K562 (cell line): Measurements from ENCODE around the gene ANKRD13A. TPM values are rescaled to one million over a fixed set of nuclear protein-coding genes. Genes with fewer than 3 reads are reported as not detected.

ENCODE experiments used
- E2F1 ChIP-seq: sonication (generic); formaldehyde crosslinking; IDR thresholded peaks from 2 replicates; pipeline ENCODE4 v1.8.1; 2023; ENCODE audit warnings: mild to moderate bottlenecking, missing genetic modification reagents, moderate library complexity
- JUNB ChIP-seq: fragments of 450-650 bp; formaldehyde crosslinking; conservative IDR thresholded peaks from 2 replicates; pipeline ENCODE4 v1.4.0; 2020; ENCODE audit warnings: mild to moderate bottlenecking
- MAZ ChIP-seq, 2 experiments: fragments of 450-650 bp in 1 of 2; sonication (generic) in 1 of 2; formaldehyde crosslinking; IDR thresholded peaks in 1 of 2; conservative IDR thresholded peaks in 1 of 2; 2 replicates each; pipeline versions ENCODE4 v1.4.0 to v1.5.0; 2020; ENCODE audit warnings: mild to moderate bottlenecking in 1 of 2, missing genetic modification reagents in 1 of 2
- MTA3 ChIP-seq: fragments of 450-650 bp; formaldehyde crosslinking; IDR thresholded peaks from 2 replicates; pipeline ENCODE4 v1.6.1; 2017; ENCODE audit warnings: mild to moderate bottlenecking, borderline replicate concordance
- NFYB ChIP-seq: IDR thresholded peaks from 2 replicates; pipeline ENCODE4 v1.6.1; 2011; ENCODE audit warnings: mild to moderate bottlenecking, moderate library complexity; ENCODE audit not compliant: insufficient read length; ENCODE audit errors: extremely low read depth
- POLR2G ChIP-seq: fragments of 200-400 bp; formaldehyde crosslinking; IDR thresholded peaks from 2 replicates; pipeline ENCODE4 v1.6.1; 2017; ENCODE audit warnings: low read depth, mild to moderate bottlenecking, antibody characterized with exemption, low read length, moderate library complexity
- SAFB2 ChIP-seq: fragments of 200-400 bp; formaldehyde crosslinking; IDR thresholded peaks from 2 replicates; pipeline ENCODE4 v1.6.1; 2018; ENCODE audit warnings: borderline replicate concordance, low read length, low read depth, moderate library complexity; ENCODE audit not compliant: severe bottlenecking
- SIN3B ChIP-seq: fragments of 450-650 bp; IDR thresholded peaks from 2 replicates; pipeline ENCODE4 v1.6.1; 2017; ENCODE audit warnings: low read depth, mild to moderate bottlenecking, moderate library complexity
- SIX5 ChIP-seq, 2 experiments: IDR thresholded peaks; 2 replicates each; pipeline ENCODE4 v1.6.1; 2011; ENCODE audit warnings: low read length in 2 of 2, borderline replicate concordance in 1 of 2, low read depth in 1 of 2, mild to moderate bottlenecking in 1 of 2, moderate library complexity in 1 of 2; ENCODE audit not compliant: insufficient read depth in 1 of 2
- SOX6 ChIP-seq: fragments of 450-650 bp; IDR thresholded peaks from 2 replicates; pipeline ENCODE4 v1.6.1; 2014; ENCODE audit warnings: mild to moderate bottlenecking
- TCFL5 ChIP-seq: fragments of 250-450 bp; sonication (Bioruptor Pico); conservative IDR thresholded peaks from 2 replicates; pipeline ENCODE4 v1.6.1; 2021; ENCODE audit warnings: mild to moderate bottlenecking, moderate library complexity, matching md5 sums
- ZFP30 ChIP-seq: fragments of 250-450 bp; sonication (Bioruptor Pico); IDR thresholded peaks from 2 replicates; pipeline ENCODE4 v1.8.0; 2022; ENCODE audit warnings: moderate library complexity, mild to moderate bottlenecking, inconsistent platforms, borderline replicate concordance
- ZFP91 ChIP-seq: sonication (generic); formaldehyde crosslinking; IDR thresholded peaks from 2 replicates; pipeline ENCODE4 v1.8.0; 2022; ENCODE audit warnings: mild to moderate bottlenecking, missing genetic modification reagents
- ZNF224 ChIP-seq: sonication (generic); formaldehyde crosslinking; IDR thresholded peaks from 2 replicates; pipeline ENCODE4 v1.8.0; 2022; ENCODE audit warnings: mild to moderate bottlenecking, missing genetic modification reagents
- ZNF263 ChIP-seq: sonication (generic); formaldehyde crosslinking; IDR thresholded peaks from 2 replicates; pipeline ENCODE4 v1.8.0; 2022; ENCODE audit warnings: mild to moderate bottlenecking, missing genetic modification reagents, borderline replicate concordance
- ZNF668 ChIP-seq: fragments of 250-450 bp; sonication (Bioruptor Pico); IDR thresholded peaks from 2 replicates; pipeline ENCODE4 v1.8.0; 2022; ENCODE audit warnings: mild to moderate bottlenecking, inconsistent platforms
- polyA plus RNA-seq, 8 experiments: library from polyadenylated mRNA; depleted of rRNA in 4 of 8; stranded (reverse) in 5 of 8; unstranded in 3 of 8; fragments of >200 nt; fragmentation: Nextera tagmentation in 2 of 8; fragmentation: Illumina TruSeq in 1 of 8; extraction: Ambion mirVana in 2 of 8; extraction: Trizol in 1 of 8; gene quantifications; 2 replicates each; pipeline versions ENCODE4 v1.2.1 to v1.2.3, GENCODE V29; 2011 to 2014; ENCODE audit warnings: inconsistent platforms in 1 of 8, missing spikeins in 1 of 8
- total RNA-seq, 7 experiments: library from RNA; depleted of rRNA in 6 of 7; stranded (reverse); fragments of >200 nt in 6 of 7; fragmentation: Illumina TruSeq in 2 of 7; extraction: Trizol in 2 of 7; gene quantifications; 2 replicates each; pipeline versions ENCODE4 v1.2.1 to v1.2.3, GENCODE V29; 2011 to 2021; ENCODE audit warnings: low replicate concordance in 1 of 7
- TF ChIP-seq, protein P1 (sequence below): fragments of 250-450 bp; sonication (Bioruptor Pico); IDR thresholded peaks from 2 replicates; pipeline ENCODE4 v1.5.1; 2021; ENCODE audit warnings: mild to moderate bottlenecking
- TF ChIP-seq, protein P2 (sequence below): fragments of 450-650 bp; IDR thresholded peaks from 2 replicates; pipeline ENCODE4 v1.6.1; 2016; ENCODE audit warnings: missing biosample characterization, missing genetic modification characterization
- TF ChIP-seq, protein P3 (sequence below): fragments of 450-650 bp; formaldehyde crosslinking; conservative IDR thresholded peaks from 2 replicates; pipeline ENCODE4 v1.4.0; 2022; ENCODE audit warnings: mild to moderate bottlenecking, missing genetic modification characterization

The ANKRD13A gene
- total and polyA plus RNA-seq, 9 of the 15 experiments (the other 6 are each of a cell fraction or from before 2014, with no cell fraction given) = 5.0 to 55.0 (median 41.5) TPM

- peak; percentile 67 to 70; a peak in 3 of 4 replicates for TF ChIP-seq MAZ (CRISPR knock-in tag; conservative IDR thresholded peaks at IDR 0.05 in 1 of 2, IDR thresholded peaks at IDR 0.05 in 1 of 2)
- peak; percentile 75 to 83 for TF ChIP-seq SIX5 (IDR thresholded peaks at IDR 0.05; ENCODE audit: borderline replicate concordance in 1 of 2, insufficient read depth in 1 of 2, low read depth in 1 of 2, low read length in 2 of 2)
- 0 out of 2 replicates have a peak, but pooled peaks have one; percentile 34 for TF ChIP-seq ZNF263 (CRISPR knock-in tag)
- no peak for TF ChIP-seq SAFB2
- TF ChIP-seq ZNF668 = no peak
- TF ChIP-seq, protein P1, sequence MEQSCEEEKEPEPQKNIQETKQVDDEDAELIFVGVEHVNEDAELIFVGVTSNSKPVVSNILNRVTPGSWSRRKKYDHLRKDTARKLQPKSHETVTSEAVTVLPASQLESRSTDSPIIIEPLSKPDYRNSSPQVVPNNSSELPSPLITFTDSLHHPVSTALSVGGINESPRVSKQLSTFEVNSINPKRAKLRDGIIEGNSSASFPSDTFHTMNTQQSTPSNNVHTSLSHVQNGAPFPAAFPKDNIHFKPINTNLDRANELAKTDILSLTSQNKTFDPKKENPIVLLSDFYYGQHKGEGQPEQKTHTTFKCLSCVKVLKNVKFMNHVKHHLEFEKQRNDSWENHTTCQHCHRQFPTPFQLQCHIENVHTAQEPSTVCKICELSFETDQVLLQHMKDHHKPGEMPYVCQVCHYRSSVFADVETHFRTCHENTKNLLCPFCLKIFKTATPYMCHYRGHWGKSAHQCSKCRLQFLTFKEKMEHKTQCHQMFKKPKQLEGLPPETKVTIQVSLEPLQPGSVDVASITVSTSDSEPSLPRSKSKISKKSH = no peak
- no peak; the same call in 1 of the 2 replicates for TF ChIP-seq SIN3B
- peak; percentile 55; the same call in 1 of the 2 replicates for TF ChIP-seq E2F1 (CRISPR knock-in tag)
- TF ChIP-seq, protein P2, sequence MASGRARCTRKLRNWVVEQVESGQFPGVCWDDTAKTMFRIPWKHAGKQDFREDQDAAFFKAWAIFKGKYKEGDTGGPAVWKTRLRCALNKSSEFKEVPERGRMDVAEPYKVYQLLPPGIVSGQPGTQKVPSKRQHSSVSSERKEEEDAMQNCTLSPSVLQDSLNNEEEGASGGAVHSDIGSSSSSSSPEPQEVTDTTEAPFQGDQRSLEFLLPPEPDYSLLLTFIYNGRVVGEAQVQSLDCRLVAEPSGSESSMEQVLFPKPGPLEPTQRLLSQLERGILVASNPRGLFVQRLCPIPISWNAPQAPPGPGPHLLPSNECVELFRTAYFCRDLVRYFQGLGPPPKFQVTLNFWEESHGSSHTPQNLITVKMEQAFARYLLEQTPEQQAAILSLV (tag) = no peak
- TF ChIP-seq, protein P3, sequence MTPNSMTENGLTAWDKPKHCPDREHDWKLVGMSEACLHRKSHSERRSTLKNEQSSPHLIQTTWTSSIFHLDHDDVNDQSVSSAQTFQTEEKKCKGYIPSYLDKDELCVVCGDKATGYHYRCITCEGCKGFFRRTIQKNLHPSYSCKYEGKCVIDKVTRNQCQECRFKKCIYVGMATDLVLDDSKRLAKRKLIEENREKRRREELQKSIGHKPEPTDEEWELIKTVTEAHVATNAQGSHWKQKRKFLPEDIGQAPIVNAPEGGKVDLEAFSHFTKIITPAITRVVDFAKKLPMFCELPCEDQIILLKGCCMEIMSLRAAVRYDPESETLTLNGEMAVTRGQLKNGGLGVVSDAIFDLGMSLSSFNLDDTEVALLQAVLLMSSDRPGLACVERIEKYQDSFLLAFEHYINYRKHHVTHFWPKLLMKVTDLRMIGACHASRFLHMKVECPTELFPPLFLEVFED (CRISPR knock-in tag) = peak; percentile 25; the same call in 1 of the 2 replicates
- TF ChIP-seq NFYB = no peak
- peak; percentile 91; the same call in 1 of the 2 replicates for TF ChIP-seq MTA3
- no peak for TF ChIP-seq JUNB (CRISPR knock-in tag)
- TF ChIP-seq TCFL5 = no peak
- peak; percentile 97 for TF ChIP-seq POLR2G
- TF ChIP-seq ZFP91 (CRISPR knock-in tag) = 0 out of 2 replicates have a peak, but pooled peaks have one; percentile 26
- no peak; the same call in 1 of the 2 replicates for TF ChIP-seq SOX6
- no peak for TF ChIP-seq ZNF224 (CRISPR knock-in tag)
- no peak for TF ChIP-seq ZFP30
Observed at GRCh38 chr12:109998904-109999648, at the start of gene ANKRD13A (continued).
